ENCODE measurements around the gene PNLDC1. TPM values are rescaled to one million over a fixed set of nuclear protein-coding genes. Genes with fewer than 3 reads are reported as not detected.

PNLDC1 gene
- total RNA-seq, 1 donor from 2014 or later, result 0.27 TPM

GRCh38 chr6:159830501-159831372 is 30.7 kb downstream of the PNLDC1 start:
- Histone ChIP-seq H3K9me3 (no peaks in the 10 kb centered on the region), H3K27ac (no peak overlapping the region), H3K4me3 (no peak overlapping the region), H3K36me3 (no peaks in the 10 kb centered on the region), H3K4me1 (no peaks in the 10 kb centered on the region), H3K27me3 (ENCODE audit: low read depth) (no peaks in the 10 kb centered on the region)
- intact Hi-C loops (cut with DNase I), result no loop called here
- TF ChIP-seq CTCF (IDR thresholded peaks at IDR 0.05), result no peak
- no peak for ATAC-seq
- DNase-seq, result no peak

- DNase-seq (peak; percentile 43), ATAC-seq (no peak)
- no peak overlapping the region for H3K4me3 ChIP-seq
- H3K4me1 ChIP-seq, result no peaks in the 10 kb centered on the region
- intact Hi-C loops (cut with DNase I), result no loop called here
- no peaks in the 10 kb centered on the region for H3K27me3 ChIP-seq (ENCODE audit: low read depth)
- no peaks in the 10 kb centered on the region for H3K36me3 ChIP-seq
- no peaks in the 10 kb centered on the region for H3K9me3 ChIP-seq
- TF ChIP-seq CTCF (IDR thresholded peaks at IDR 0.05), result no peak
- no peak overlapping the region for H3K27ac ChIP-seq
These were observed 31.2 kb downstream of the PNLDC1 start for GRCh38 chr6:159831373-159831679.

GRCh38 chr6:159832946-159833345 is 32.9 kb downstream of the PNLDC1 start:
- ATAC-seq (no peak), DNase-seq (no peak)
- no peaks in the 10 kb centered on the region for H3K9me3 ChIP-seq
- H3K4me3 ChIP-seq, result no peak overlapping the region
- TF ChIP-seq CTCF (IDR thresholded peaks at IDR 0.05), result no peak
- H3K27ac ChIP-seq, result no peak overlapping the region
- intact Hi-C loops (cut with DNase I), result no loop called here
- H3K36me3 ChIP-seq, result no peaks in the 10 kb centered on the region
- no peaks in the 10 kb centered on the region for H3K27me3 ChIP-seq (ENCODE audit: low read depth)
- no peaks in the 10 kb centered on the region for H3K4me1 ChIP-seq

GRCh38 chr6:159833556-159833955 is 33.5 kb downstream of the PNLDC1 start:
- no peaks in the 10 kb centered on the region for H3K27me3 ChIP-seq (ENCODE audit: low read depth)
- no peak overlapping the region for H3K4me3 ChIP-seq
- ATAC-seq (no peak), DNase-seq (no peak)
- no peak for TF ChIP-seq CTCF (IDR thresholded peaks at IDR 0.05)
- intact Hi-C loops (cut with DNase I), result no loop called here
- H3K36me3 ChIP-seq, result no peaks in the 10 kb centered on the region
- H3K9me3 ChIP-seq, result no peaks in the 10 kb centered on the region
- no peaks in the 10 kb centered on the region for H3K4me1 ChIP-seq
- H3K27ac ChIP-seq, result no peak overlapping the region

- no peak for TF ChIP-seq CTCF (IDR thresholded peaks at IDR 0.05)
- no peaks in the 10 kb centered on the region for H3K27me3 ChIP-seq (ENCODE audit: low read depth)
- no peaks in the 10 kb centered on the region for H3K4me1 ChIP-seq
- intact Hi-C loops (cut with DNase I), result no loop called here
- no peaks in the 10 kb centered on the region for H3K9me3 ChIP-seq
- H3K27ac ChIP-seq, result no peak overlapping the region
- ATAC-seq (no peak), DNase-seq (peak; percentile 10)
- no peak overlapping the region for H3K4me3 ChIP-seq
- no peaks in the 10 kb centered on the region for H3K36me3 ChIP-seq
These were observed 34.0 kb downstream of the PNLDC1 start for GRCh38 chr6:159833997-159834603.
